Activated T-cell treated with anti-CD3 and anti-CD28 coated beads, Interleukin-2, amount 50 U/mL, for 4 hours (primary cell): Measurements from ENCODE around the gene PRR29. TPM values are rescaled to one million over a fixed set of nuclear protein-coding genes. Genes with fewer than 3 reads are reported as not detected.
"Not testable (repeated sequence)": the region's sequence is repeated elsewhere in the genome, so short reads cannot be mapped to it uniquely, and the experiment has no call there.

Source experiments
- ATAC-seq, 2 donors: fragments of 200-7000 bp; cut with Tn5 transposase; one replicate each; pipeline ENCODE4 v1.10.0; 2021
- DNase-seq: peaks from one replicate; pipeline ENCODE4 v3.0.0-alpha.2; 2020
- H3K27me3 Mint-ChIP-seq: one replicate; pipeline ENCODE4 v1.8.0; 2021; ENCODE audit warnings: low read depth, mixed read lengths
- H3K36me3 Mint-ChIP-seq: one replicate; pipeline ENCODE4 v1.8.0; 2022; ENCODE audit warnings: mixed read lengths; ENCODE audit not compliant: insufficient read depth
- H3K4me1 Mint-ChIP-seq: one replicate; pipeline ENCODE4 v1.8.0; 2021; ENCODE audit warnings: low read depth, mixed read lengths
- H3K4me3 Mint-ChIP-seq: one replicate; pipeline ENCODE4 v1.8.0; 2021; ENCODE audit warnings: mild to moderate bottlenecking, moderate library complexity, mixed read lengths
- H3K9me3 Mint-ChIP-seq: one replicate; pipeline ENCODE4 v1.8.0; 2021; ENCODE audit warnings: mixed read lengths
- total RNA-seq, 3 donors: library from RNA; stranded (reverse); gene quantifications; one replicate each; pipeline ENCODE4 v1.2.1, GENCODE V29; 2021

The PRR29 gene
- total RNA-seq, 3 donors from 2014 or later, result 0.16 TPM; not detected in 2

DNA sequence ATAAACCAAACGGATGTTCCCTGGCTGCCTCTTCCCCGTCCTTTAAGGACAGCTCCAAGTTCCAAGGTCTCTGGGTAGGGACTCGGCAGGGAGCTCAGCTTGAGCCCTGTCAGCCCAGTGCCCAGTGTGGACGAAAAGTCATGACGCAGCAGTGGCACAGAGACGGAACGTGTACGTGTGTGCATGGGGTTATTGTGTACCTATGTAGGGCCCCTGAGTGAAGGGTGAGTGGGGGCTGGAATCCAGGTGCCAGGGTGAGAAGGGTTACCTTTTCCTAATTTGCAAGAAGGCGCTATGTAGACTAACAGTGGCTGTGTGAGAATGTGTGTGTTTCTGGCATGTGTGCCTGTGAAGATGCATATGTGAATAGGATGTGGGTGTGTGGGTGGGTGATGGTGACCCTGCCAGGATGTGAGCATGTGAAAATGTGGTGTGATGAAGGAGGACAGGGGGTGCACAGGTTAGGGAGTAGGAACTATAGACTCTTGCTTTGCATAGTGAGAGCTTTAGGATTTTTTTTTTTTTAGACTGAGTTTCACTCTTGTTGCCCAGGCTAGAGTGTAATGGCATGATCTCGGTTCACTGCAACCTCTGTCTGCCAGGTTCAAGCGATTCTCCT is 31.4 kb upstream of the PRR29 start:
- H3K27me3 Mint-ChIP-seq, result no peaks in the 10 kb centered on the region
- H3K9me3 Mint-ChIP-seq, result no peaks in the 10 kb centered on the region
- H3K36me3 Mint-ChIP-seq, result no peaks in the 10 kb centered on the region
- H3K4me3 Mint-ChIP-seq, result no peak overlapping the region
- H3K4me1 Mint-ChIP-seq, result peaks cover 12% of the 10 kb centered on the region
- no peak for DNase-seq
- peak; percentile 74 to 91 for ATAC-seq

DNA sequence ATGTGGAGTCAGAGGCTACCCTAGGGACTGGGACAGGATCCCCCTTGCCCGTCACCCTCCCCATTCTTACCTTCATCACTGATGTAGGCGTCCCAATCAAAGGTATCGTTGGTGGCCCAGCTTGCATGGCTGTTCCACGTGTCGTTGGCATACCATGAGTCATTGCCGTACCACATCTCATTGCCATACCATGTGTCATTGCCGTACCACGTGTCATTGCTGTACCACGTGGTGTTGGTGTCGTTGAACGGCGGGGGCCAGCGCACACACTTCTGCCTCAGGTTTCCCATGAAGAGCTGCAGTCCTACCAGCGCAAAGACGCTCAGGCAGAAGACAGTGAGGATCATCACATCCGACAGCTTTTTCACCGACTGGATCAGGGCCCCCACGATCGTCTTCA is 30.2 kb upstream of the PRR29 start:
- ATAC-seq, result peak; percentile 11 to 39
- H3K4me1 Mint-ChIP-seq, result peaks cover 12% of the 10 kb centered on the region
- no peaks in the 10 kb centered on the region for H3K9me3 Mint-ChIP-seq
- no peak overlapping the region for H3K4me3 Mint-ChIP-seq
- no peaks in the 10 kb centered on the region for H3K36me3 Mint-ChIP-seq
- DNase-seq, result no peak
- H3K27me3 Mint-ChIP-seq, result no peaks in the 10 kb centered on the region

DNA sequence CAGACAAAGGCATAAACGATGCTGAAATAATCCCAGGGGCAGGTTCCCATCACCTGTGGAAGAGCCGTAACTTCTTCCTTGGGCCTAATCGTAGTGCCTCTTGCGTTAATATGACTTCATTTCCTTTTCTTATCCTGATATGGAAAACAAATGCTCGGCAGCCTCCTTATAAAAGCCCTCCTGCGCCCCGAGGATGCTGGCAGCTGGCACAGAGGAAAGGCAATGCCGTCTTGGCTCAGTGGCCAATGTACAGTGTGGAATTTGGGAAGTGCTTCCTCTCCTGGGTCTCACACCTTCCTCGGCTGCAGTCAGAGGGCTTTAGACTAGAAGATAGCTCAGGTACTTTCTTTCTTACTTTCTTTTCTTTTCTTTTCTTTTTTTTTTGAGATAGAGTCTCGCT is 28.9 kb upstream of the PRR29 start:
- ATAC-seq (no peak), DNase-seq (no peak)
- H3K27me3 Mint-ChIP-seq, result no peaks in the 10 kb centered on the region

DNA sequence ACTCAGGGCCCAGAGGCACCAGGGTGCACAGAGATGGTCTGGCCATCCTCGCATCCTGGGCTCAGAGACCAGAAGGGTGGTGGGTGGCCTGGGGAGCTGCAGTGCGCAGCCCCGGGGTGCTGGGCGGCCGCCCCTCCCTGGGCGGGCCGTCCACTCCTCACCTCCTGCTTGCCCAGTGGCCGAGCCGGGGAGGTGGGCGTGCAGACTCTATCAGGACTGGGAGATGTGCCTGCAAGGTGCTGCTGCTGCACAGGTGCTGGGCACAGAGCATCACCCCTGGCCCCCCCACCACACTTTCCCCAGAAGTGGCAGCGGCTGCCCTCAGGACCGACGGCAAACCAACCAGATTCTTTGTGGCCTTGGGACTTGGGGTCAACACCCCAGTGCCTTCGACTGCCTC is 25.4 kb upstream of the PRR29 start, which contains the start of gene SCN4A:
SCN4A (minus strand) TSS at position 123 of the 400 bp plus-strand sequence; CDS start at position 46, 77 bp downstream.
- DNase-seq, result no peak
- no peaks in the 10 kb centered on the region for H3K36me3 Mint-ChIP-seq
- H3K4me3 Mint-ChIP-seq, result no peak within 1 kb of the TSS
- ATAC-seq, result no peak
- H3K27me3 Mint-ChIP-seq, result no peaks in the 10 kb centered on the region
- H3K4me1 Mint-ChIP-seq, result no peaks in the 10 kb centered on the region
- no peaks in the 10 kb centered on the region for H3K9me3 Mint-ChIP-seq

More for the DNA sequence above, 28.9 kb upstream of the PRR29 start:
- Mint-ChIP-seq H3K4me1 (peaks cover 12% of the 10 kb centered on the region), H3K9me3 (no peaks in the 10 kb centered on the region), H3K4me3 (no peak overlapping the region), H3K36me3 (no peaks in the 10 kb centered on the region)

DNA sequence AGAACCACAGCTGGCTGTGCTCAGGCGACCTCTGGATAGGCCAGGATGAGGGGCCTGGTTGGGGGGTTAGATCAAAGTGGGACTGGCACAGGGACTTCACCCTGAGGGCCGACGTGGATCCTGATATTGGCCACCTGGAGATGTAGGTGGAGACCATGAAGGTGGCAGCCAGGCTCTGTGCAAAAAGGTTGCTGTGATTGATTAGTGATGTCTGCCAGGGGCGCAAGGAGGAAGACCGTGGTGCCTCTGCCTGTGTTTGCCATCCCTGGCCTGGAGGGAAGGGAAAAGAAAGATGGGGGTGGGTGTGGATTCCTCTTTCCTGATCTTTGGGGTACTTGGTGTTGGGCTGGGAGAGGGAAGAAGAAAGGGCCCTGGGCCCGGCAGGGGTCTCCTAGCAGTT is 24.9 kb upstream of the PRR29 start:
- ATAC-seq, result no peak

GRCh38 chr17:63973930-63974593 is 24.1 kb upstream of the PRR29 start:
- no peaks in the 10 kb centered on the region for H3K4me1 Mint-ChIP-seq
- no peak for ATAC-seq
- no peaks in the 10 kb centered on the region for H3K27me3 Mint-ChIP-seq
- H3K36me3 Mint-ChIP-seq, result no peaks in the 10 kb centered on the region
- H3K9me3 Mint-ChIP-seq, result no peaks in the 10 kb centered on the region
- H3K4me3 Mint-ChIP-seq, result no peak overlapping the region
- no peak for DNase-seq

More for the DNA sequence above, 24.9 kb upstream of the PRR29 start:
- H3K9me3 Mint-ChIP-seq, result no peaks in the 10 kb centered on the region
- DNase-seq, result no peak
- H3K36me3 Mint-ChIP-seq, result no peaks in the 10 kb centered on the region
- H3K4me3 Mint-ChIP-seq, result no peak overlapping the region
- no peaks in the 10 kb centered on the region for H3K27me3 Mint-ChIP-seq
- no peaks in the 10 kb centered on the region for H3K4me1 Mint-ChIP-seq

DNA sequence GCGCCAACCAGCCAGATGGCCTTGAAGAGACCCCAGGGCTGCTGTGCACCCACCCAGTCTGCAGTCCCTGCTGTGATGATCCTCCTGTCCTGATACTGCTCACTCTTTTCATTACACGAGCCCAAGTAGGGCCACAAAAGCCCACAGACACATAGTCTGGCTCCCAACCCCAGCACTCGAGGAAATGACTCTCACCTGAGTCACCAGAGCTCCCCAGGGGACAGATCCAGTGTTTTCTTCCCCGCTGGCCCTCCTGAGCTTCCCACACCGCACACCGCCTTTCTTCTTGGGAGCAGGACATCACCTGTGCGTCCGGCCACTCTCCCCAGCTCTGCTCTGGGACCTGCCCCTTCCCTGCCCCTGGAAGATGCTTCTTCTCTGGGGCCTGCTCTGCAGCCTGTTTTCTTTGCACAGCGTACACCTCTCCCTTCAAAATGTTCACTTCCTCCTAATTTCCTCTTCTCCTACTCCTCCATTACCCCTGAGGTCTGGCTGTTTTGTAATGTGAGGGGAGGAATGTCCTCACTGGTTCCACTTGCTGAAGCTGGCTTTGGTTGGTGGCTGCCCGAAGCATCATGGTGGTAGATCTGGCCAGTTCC is 23.5 kb upstream of the PRR29 start:
- H3K9me3 Mint-ChIP-seq, result no peaks in the 10 kb centered on the region
- H3K36me3 Mint-ChIP-seq, result no peaks in the 10 kb centered on the region
- H3K4me3 Mint-ChIP-seq, result no peak overlapping the region
- ATAC-seq (peak; percentile 18 to 32), DNase-seq (no peak)
- H3K27me3 Mint-ChIP-seq, result no peaks in the 10 kb centered on the region
- H3K4me1 Mint-ChIP-seq, result no peaks in the 10 kb centered on the region

DNA sequence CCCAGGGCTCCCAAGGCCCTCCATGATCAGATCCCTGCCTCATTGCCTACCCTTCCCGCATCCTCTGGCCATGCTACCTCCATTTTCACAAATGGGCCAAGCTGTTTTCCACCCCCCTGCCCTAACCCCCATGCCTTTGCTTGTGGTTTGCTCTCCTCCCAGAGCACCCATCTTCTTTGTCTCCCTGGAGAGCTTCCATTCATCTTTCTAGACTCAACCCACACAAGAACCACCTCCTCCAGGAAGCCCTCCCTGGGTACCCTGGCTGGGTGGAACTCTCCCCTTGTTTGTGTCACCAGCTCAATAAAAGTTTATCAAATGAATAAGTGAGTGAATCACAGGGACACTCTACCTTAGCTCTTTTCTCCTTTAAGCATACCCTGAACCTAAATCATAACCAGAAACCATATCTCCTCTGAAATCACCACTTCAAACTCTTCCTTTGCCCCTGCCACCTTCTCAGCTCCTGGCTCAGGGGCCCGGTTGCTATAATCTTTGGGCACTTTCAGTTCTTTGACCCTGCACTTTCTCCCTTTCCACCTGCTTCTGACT is 22.5 kb upstream of the PRR29 start:
- Mint-ChIP-seq H3K36me3 (no peaks in the 10 kb centered on the region), H3K4me1 (no peaks in the 10 kb centered on the region), H3K9me3 (no peaks in the 10 kb centered on the region), H3K27me3 (no peaks in the 10 kb centered on the region), H3K4me3 (no peak overlapping the region)
- peak in 1 of 2 donors; percentile 9 for ATAC-seq
- DNase-seq, result no peak

DNA sequence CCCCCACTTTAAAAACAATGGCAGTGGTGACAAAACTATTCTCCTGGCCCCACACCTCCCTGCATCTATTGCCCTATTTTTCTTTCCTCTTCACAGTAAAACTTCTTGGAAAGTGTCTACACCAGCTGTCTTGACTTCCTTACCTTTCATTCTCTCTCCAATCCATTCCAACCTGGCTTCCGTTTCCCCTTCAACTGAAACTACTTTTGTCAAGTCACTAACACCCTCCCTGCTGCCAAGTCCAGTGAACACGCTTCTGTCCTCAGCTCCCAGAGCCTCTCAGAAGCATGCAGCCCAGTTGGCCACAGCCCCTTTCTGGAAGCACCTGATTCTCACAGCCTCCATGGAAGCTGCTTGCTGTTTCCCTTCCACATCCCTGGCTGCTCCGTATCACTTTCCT is 21.4 kb upstream of the PRR29 start:
- DNase-seq (no peak), ATAC-seq (no peak)
- H3K4me1 Mint-ChIP-seq, result no peaks in the 10 kb centered on the region
- no peak overlapping the region for H3K4me3 Mint-ChIP-seq
- peaks cover under 1% of the 10 kb centered on the region for H3K9me3 Mint-ChIP-seq
- no peaks in the 10 kb centered on the region for H3K36me3 Mint-ChIP-seq
- H3K27me3 Mint-ChIP-seq, result no peaks in the 10 kb centered on the region

DNA sequence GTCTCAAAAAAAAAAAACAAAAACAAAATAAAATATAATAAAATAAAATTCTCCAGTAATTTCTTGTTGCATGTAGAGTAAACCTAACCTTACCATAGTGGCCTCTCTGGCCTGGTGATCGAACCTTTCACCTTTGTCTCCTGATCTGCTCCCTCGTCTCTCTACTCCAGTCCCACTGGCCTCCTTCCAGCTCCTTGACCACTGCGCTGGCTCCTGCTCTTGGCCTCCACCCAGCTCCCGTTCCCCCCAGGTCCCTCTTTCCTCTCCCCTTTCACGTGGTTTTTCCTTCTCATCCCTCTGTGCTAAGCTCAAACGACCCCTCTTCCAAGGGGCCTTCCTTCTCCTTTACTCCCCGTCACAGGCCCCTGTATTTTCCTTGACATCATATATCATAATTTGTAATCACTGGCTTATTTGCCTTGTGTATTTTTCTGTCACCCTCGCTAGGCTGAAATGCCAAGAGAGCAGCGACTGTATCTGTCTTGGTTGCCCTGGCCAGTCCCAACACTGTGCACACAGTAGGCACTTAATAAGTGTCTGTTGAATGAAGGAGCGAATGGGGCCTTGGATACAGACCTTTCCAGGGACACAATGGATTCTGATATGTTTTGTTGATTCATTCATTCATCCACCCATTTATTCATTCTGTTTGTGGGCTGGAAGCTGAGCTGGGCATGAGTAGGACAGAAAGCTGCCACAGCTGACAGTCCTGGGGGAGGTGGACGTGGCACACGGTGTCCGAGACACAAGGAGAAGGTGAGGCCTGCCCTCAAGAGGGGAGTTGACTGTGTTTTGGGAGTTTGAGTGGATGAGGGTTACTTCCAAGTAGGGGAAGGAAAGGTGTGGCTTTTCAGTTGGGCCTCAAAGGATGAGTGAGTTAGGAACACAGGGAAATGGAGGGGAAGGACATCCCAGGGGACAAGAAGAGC is 19.6 kb upstream of the PRR29 start:
- Mint-ChIP-seq H3K4me1 (no peaks in the 10 kb centered on the region), H3K36me3 (no peaks in the 10 kb centered on the region), H3K27me3 (no peaks in the 10 kb centered on the region), H3K4me3 (no peak overlapping the region), H3K9me3 (peaks cover 12% of the 10 kb centered on the region)
- ATAC-seq (no peak), DNase-seq (no peak)

GRCh38 chr17:63982641-63983040 is 15.5 kb upstream of the PRR29 start:
- not testable (repeated sequence) for H3K4me3 Mint-ChIP-seq, H3K36me3 Mint-ChIP-seq, DNase-seq, ATAC-seq, H3K27me3 Mint-ChIP-seq
- peaks cover 18% of the 10 kb centered on the region for H3K4me1 Mint-ChIP-seq
- H3K9me3 Mint-ChIP-seq, result peaks cover 12% of the 10 kb centered on the region

GRCh38 chr17:63983320-63983719 is 14.8 kb upstream of the PRR29 start:
- no peak overlapping the region for H3K4me3 Mint-ChIP-seq
- no peaks in the 10 kb centered on the region for H3K36me3 Mint-ChIP-seq
- ATAC-seq (no peak), DNase-seq (no peak)
- H3K27me3 Mint-ChIP-seq, result no peaks in the 10 kb centered on the region
- peaks cover 18% of the 10 kb centered on the region for H3K4me1 Mint-ChIP-seq
- peaks cover 12% of the 10 kb centered on the region for H3K9me3 Mint-ChIP-seq

DNA sequence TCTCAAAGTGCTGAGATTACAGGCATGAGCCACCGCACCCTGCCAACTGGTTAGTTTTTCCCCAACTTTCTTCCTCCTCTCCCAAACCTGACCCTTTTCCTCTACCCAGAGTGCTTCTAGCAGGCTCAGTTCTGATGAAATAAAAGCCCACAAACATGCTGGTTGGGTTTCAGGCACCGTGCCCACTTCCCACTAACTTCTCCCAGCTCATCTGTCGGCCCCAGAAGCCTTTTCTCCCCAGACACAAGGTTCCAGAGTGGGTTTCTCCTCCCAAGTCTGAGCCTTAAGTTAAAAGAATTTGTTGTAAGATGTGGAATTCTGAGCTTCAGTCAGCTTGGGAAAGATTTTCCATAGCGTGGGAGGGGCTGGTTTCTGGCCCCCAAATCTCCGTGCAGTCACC is 13.9 kb upstream of the PRR29 start:
- ATAC-seq (no peak), DNase-seq (no peak)
- H3K27me3 Mint-ChIP-seq, result no peaks in the 10 kb centered on the region
- H3K4me3 Mint-ChIP-seq, result no peak overlapping the region
- no peaks in the 10 kb centered on the region for H3K36me3 Mint-ChIP-seq
- H3K9me3 Mint-ChIP-seq, result peaks cover 12% of the 10 kb centered on the region
- peaks cover 18% of the 10 kb centered on the region for H3K4me1 Mint-ChIP-seq
